Mesangial cell (primary cell): Measurements from ENCODE around the gene ARL8A. TPM values are rescaled to one million over a fixed set of nuclear protein-coding genes. Genes with fewer than 3 reads are reported as not detected.

ENCODE experiments used
- total RNA-seq: library from RNA; depleted of rRNA; stranded (reverse); fragments of >200 nt; gene quantifications from 2 replicates; pipeline ENCODE4 v1.2.3, GENCODE V29; 2015

ARL8A gene
- total RNA-seq: 37.5 and 55.8 TPM in 2 replicates

GRCh38 chr1:202144402-202145067, at the start of gene ARL8A:
Gene ARL8A (minus strand): TSS chr1:202144737. CDS start chr1:202144572, 165 bp downstream.

GRCh38 chr1:202193614-202194327, 49.2 kb upstream of the ARL8A start, which contains the start of gene LGR6:
Gene LGR6 (plus strand): TSS chr1:202193799. CDS start chr1:202193990, 191 bp downstream.

GRCh38 chr1:202160377-202160940, 15.9 kb upstream of the ARL8A start, which contains the start of gene PTPN7:
Gene PTPN7 (minus strand): TSS chr1:202160602. CDS start chr1:202159402, 1,200 bp downstream.

GRCh38 chr1:202122639-202123335, 21.8 kb downstream of the ARL8A start, which contains the start of gene GPR37L1:
Gene GPR37L1 (plus strand): TSS chr1:202122917. CDS start chr1:202122964, 47 bp downstream.

Other genes with a start within 250 kb of the ARL8A start
- gene LMOD1, start 198.2 kb downstream of the ARL8A start, total RNA-seq: 0.16 and 4.2 TPM in 2 replicates
- 25.6 and 46.8 TPM in 2 replicates for gene TIMM17A, start 189.2 kb downstream of the ARL8A start, total RNA-seq
- 89.0 and 107 TPM in 2 replicates for gene RNPEP, start 162.1 kb downstream of the ARL8A start, total RNA-seq
- 19.7 and 79.7 TPM in 2 replicates for gene ELF3, start 134.2 kb downstream of the ARL8A start, total RNA-seq
- gene GPR37L1, start 21.8 kb downstream of the ARL8A start, total RNA-seq: under 0.01 TPM in 1 of 2 replicates, not detected in the other
- gene PTPN7, start 15.9 kb upstream of the ARL8A start, total RNA-seq: 0.16 TPM in 1 of 2 replicates, not detected in the other
- 0.25 TPM in 1 of 2 replicates, not detected in the other for gene LGR6, start 49.1 kb upstream of the ARL8A start, total RNA-seq
- gene UBE2T, start 197.2 kb upstream of the ARL8A start, total RNA-seq: 7.5 and 130 TPM in 2 replicates
- 5.3 and 5.4 TPM in 2 replicates for gene PPP1R12B, start 204.0 kb upstream of the ARL8A start, total RNA-seq